ENCODE data around the gene GPR26.

The GPR26 gene

DNA sequence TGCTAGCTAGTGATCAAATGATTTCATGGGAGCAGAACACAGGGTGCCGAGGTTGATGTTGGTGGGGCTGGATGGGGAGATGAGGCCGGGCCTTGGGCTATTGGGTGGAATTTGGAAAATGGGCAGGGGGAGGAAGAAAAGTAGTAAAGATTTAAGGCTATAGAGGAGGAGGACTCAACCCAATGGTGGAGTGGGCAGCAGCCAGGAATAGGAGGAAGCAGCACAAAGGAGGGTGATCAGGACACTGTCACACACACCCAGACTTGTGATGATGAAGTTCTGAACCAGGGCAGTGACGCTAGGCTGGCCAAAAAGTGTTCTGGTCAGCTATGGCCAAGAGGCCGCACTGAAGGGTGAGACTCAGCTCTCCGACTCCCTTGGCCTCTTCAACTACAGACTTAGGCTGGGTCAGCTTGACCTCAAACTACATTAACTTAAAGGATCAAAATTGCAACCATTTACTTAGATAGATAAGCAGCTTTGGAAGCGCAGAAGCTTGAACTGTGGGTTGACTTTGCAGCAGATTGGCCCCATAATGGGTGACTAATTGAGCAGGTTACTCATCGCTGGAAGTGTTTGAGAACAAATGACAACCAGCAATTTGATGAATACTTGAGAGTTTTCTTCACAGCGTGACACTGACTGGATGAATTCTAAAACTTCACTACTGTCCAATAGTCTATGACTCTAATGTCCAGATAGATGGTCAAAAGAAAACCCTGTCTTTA, 29.4 kb upstream of the GPR26 start:
- DNase-seq (ENCODE audit: insufficient read length, low spot score) = no peak
- FAIRE-seq = no peak
- TF ChIP-seq POLR2A (IDR thresholded peaks at IDR 0.05; ENCODE audit: low read depth, low read length) = no peak

GRCh38 chr10:123637326-123637880, 28.8 kb upstream of the GPR26 start:
- FAIRE-seq (no peak), DNase-seq (ENCODE audit: insufficient read length, low spot score) (no peak)
- TF ChIP-seq POLR2A (IDR thresholded peaks at IDR 0.05; ENCODE audit: low read depth, low read length) = no peak

DNA sequence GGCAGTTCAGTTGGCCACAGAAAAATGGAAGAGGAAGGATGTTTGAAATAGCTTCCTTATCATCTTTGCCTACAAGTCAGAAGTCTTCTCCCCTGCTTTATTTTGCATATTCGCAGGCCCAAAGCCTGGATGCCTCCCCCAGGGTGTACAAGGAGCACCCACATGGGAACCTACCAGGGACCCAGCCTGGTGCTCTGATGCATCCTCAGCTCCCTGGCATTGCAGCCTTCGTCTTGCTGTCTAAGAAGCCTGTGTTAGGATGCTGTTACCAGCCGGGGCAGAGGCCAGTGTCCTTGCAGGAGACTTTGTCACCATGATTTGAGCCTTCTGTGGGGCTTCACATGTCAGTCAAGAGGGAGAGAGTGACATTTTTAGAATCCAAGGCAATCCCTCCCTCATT, 27.0 kb upstream of the GPR26 start:
- FAIRE-seq (no peak), DNase-seq (ENCODE audit: insufficient read length, low spot score) (no peak)
- no peak for TF ChIP-seq POLR2A (IDR thresholded peaks at IDR 0.05; ENCODE audit: low read depth, low read length)

- TF ChIP-seq POLR2A (IDR thresholded peaks at IDR 0.05; ENCODE audit: low read depth, low read length) = no peak
- no peak for DNase-seq (ENCODE audit: insufficient read length, low spot score)
- no peak for FAIRE-seq
Measured at GRCh38 chr10:123640016-123640535, 26.1 kb upstream of the GPR26 start.

DNA sequence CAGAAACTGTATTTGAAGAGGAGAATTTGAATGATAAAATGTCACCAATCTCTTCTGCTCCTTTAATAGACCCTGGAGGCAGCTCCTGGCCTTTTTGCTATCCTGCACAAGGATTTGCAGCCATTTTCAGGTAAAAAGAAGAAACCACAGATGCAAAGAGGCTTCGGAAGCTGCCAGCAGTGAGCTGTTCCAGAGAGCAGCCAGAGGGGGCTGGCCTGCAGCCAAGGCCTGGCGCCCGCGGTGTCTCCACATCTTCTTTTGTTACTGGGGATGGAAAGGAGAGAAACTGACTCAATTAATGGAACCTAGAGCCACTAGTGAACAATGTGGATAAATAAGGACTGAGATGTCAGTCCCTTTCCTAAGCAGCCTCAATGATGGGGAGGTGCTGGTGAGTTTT, 23.9 kb upstream of the GPR26 start:
- no peak for FAIRE-seq
- no peak for DNase-seq (ENCODE audit: insufficient read length, low spot score)
- TF ChIP-seq POLR2A (IDR thresholded peaks at IDR 0.05; ENCODE audit: low read depth, low read length) = no peak

- no peak for FAIRE-seq
- DNase-seq (ENCODE audit: insufficient read length, low spot score) = no peak
- no peak for TF ChIP-seq POLR2A (IDR thresholded peaks at IDR 0.05; ENCODE audit: low read depth, low read length)
Measured at GRCh38 chr10:123642697-123643096, 23.5 kb upstream of the GPR26 start.

GRCh38 chr10:123643315-123643714, 22.8 kb upstream of the GPR26 start:
- DNase-seq (ENCODE audit: insufficient read length, low spot score) = no peak
- no peak for TF ChIP-seq POLR2A (IDR thresholded peaks at IDR 0.05; ENCODE audit: low read depth, low read length)
- no peak for FAIRE-seq

DNA sequence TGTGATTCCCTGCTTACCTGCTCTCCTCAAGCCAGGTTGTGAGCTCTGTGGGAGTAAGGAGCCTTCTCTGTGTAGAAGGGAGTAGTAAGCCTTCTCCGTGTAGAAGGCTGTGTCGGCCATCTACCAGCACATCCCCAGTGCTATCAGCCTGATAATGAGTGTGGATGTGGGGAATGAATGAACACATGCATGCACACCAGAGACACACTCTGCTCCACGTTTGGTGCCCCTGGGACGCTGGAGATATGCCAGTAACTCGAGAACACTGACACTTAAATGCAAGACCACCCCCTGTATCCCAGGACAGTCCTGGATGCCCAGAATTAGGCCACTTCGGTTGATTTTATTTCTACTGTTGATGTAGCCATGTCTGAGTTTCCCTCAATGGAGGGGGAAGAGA, 21.1 kb upstream of the GPR26 start:
- FAIRE-seq (no peak), DNase-seq (ENCODE audit: insufficient read length, low spot score) (no peak)
- TF ChIP-seq POLR2A (IDR thresholded peaks at IDR 0.05; ENCODE audit: low read depth, low read length) = no peak

DNA sequence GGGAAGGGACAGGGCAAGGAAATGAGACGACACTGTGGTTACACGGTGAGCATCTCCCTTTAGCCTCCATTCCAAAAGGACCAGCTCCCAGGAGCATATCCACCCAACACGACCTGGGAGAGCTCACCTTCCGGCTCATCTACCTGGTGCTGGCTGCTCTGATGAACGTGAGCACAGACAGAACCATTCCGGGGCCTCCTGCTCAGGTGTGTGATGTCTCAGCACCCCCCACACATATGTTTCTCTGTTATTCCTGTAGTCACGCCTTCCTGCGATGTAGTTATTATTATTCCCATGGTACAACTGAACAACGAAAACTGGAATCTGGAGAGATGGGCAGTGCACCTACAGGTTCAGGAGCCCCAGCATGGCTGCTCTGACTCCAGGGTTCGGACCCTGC, 20.5 kb upstream of the GPR26 start:
- no peak for TF ChIP-seq POLR2A (IDR thresholded peaks at IDR 0.05; ENCODE audit: low read depth, low read length)
- FAIRE-seq = no peak
- DNase-seq (ENCODE audit: insufficient read length, low spot score) = no peak

- FAIRE-seq (no peak), DNase-seq (ENCODE audit: insufficient read length, low spot score) (no peak)
- TF ChIP-seq POLR2A (IDR thresholded peaks at IDR 0.05; ENCODE audit: low read depth, low read length) = no peak
Measured at GRCh38 chr10:123648595-123648994, 17.6 kb upstream of the GPR26 start.

GRCh38 chr10:123649676-123650075, 16.5 kb upstream of the GPR26 start:
- TF ChIP-seq POLR2A (IDR thresholded peaks at IDR 0.05; ENCODE audit: low read depth, low read length) = no peak
- FAIRE-seq = no peak
- DNase-seq (ENCODE audit: insufficient read length, low spot score) = no peak

- no peak for FAIRE-seq
- TF ChIP-seq POLR2A (IDR thresholded peaks at IDR 0.05; ENCODE audit: low read depth, low read length) = no peak
- DNase-seq (ENCODE audit: insufficient read length, low spot score) = no peak
Measured at GRCh38 chr10:123651421-123652047, 14.6 kb upstream of the GPR26 start.

DNA sequence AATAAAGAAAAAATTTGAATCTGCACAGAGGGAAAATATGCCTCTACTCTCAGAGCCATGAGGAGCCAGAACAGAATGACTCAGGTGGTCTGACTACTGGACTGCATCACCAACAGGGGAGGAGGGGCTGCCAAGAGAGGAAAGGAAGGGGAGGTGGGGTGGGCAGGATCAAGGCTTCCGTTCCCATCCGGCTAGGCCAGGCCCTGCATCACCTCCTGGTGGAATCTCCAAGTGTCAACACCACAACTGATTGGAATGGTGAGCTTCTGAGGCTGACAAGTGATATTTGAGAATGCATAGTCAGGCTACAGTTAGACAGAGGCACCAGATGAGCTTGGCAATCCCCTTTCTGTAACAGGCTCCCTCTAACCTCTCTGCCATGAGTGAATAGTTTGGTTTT, 10.4 kb upstream of the GPR26 start:
- FAIRE-seq (no peak), DNase-seq (ENCODE audit: insufficient read length, low spot score) (no peak)
- no peak for TF ChIP-seq POLR2A (IDR thresholded peaks at IDR 0.05; ENCODE audit: low read depth, low read length)

GRCh38 chr10:123663522-123663921, 2.6 kb upstream of the GPR26 start:
- no peak for TF ChIP-seq POLR2A (IDR thresholded peaks at IDR 0.05; ENCODE audit: low read depth, low read length)
- no peak for FAIRE-seq
- no peak for DNase-seq (ENCODE audit: insufficient read length, low spot score)
